Measurements from ENCODE around the gene IFITM10. TPM values are rescaled to one million over a fixed set of nuclear protein-coding genes. Genes with fewer than 3 reads are reported as not detected.
A peak's percentile ranks its signal among the peaks of the same experiment; 100 is the strongest.

Gene IFITM10
- total RNA-seq, 1 experiment from 2014 or later: 0.59 TPM

DNA sequence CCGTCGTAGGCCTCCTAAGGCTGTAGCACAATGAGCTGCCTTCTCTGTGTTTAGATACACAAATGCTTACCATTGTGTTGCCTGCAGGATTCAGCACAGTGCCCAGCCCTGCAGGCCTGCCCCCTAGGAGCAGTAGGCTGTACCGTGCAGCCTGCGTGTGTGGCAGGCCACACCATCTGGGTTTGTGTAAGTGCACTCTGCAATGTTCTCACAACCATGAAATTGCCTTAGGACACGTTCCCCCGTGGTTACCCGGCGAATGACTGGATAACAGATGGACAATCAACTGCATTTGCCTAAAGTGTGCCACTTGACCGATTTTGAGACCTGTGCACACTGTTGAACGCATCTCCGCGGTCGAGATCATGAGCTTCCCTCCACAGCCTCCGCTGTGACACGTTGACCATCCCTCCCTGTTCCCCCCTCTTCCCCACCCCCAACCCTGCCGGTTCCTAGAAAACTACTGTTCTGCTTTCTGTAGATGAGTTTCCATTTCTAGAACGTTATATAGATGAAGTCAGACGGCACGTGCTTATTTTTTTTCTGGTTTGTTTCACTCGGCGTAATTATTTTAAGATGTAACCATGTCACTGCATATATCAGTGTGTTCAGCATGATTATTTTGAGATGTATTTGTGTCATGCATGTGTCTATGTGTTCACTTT, 35.5 kb upstream of the IFITM10 start:
- no peak for DNase-seq
- TF ChIP-seq, protein P1, sequence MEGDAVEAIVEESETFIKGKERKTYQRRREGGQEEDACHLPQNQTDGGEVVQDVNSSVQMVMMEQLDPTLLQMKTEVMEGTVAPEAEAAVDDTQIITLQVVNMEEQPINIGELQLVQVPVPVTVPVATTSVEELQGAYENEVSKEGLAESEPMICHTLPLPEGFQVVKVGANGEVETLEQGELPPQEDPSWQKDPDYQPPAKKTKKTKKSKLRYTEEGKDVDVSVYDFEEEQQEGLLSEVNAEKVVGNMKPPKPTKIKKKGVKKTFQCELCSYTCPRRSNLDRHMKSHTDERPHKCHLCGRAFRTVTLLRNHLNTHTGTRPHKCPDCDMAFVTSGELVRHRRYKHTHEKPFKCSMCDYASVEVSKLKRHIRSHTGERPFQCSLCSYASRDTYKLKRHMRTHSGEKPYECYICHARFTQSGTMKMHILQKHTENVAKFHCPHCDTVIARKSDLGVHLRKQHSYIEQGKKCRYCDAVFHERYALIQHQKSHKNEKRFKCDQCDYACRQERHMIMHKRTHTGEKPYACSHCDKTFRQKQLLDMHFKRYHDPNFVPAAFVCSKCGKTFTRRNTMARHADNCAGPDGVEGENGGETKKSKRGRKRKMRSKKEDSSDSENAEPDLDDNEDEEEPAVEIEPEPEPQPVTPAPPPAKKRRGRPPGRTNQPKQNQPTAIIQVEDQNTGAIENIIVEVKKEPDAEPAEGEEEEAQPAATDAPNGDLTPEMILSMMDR (conservative IDR thresholded peaks at IDR 0.05): peak; percentile 29; the same call in 2 of the 3 replicates
- Histone ChIP-seq H2AFZ (ENCODE audit: low read length) (no peak overlapping the region), H3K4ac (ENCODE audit: low read depth, low read length) (no peak overlapping the region), H2BK12ac (ENCODE audit: insufficient read length, low read depth, low read length) (no peak overlapping the region), H2AK5ac (ENCODE audit: insufficient read length, low read length) (no peak overlapping the region), H2BK120ac (ENCODE audit: low read depth, low read length, poor library complexity, severe bottlenecking) (no peak overlapping the region), H2BK20ac (ENCODE audit: low read depth, low read length, poor library complexity, severe bottlenecking) (no peak overlapping the region), H3K79me2 (ENCODE audit: insufficient read depth, low read length) (no peaks in the 10 kb centered on the region), H4K91ac (ENCODE audit: insufficient read length, low read depth, low read length) (no peak overlapping the region), H2BK5ac (ENCODE audit: insufficient read length, low read length) (no peak overlapping the region), H3K27ac (ENCODE audit: insufficient read length, low read depth, low read length) (no peak overlapping the region), H2BK15ac (ENCODE audit: low read depth, low read length) (no peak overlapping the region), H3K18ac (ENCODE audit: insufficient read length, low read depth, low read length) (no peak overlapping the region), H3K14ac (ENCODE audit: insufficient read depth, low read length) (no peak overlapping the region; the same call in 1 of the 2 replicates), H3K79me1 (ENCODE audit: insufficient read depth, low read depth, low read length, poor library complexity, severe bottlenecking) (no peaks in the 10 kb centered on the region), H3K23ac (ENCODE audit: insufficient read length, low read depth, low read length) (no peak overlapping the region), H3K23me2 (ENCODE audit: insufficient read length, low read depth, low read length, poor library complexity, severe bottlenecking) (no peaks in the 10 kb centered on the region), H3K56ac (ENCODE audit: insufficient read length, low read depth, low read length) (no peak overlapping the region), H4K20me1 (ENCODE audit: control insufficient read depth, insufficient read depth, insufficient read length) (no peaks in the 10 kb centered on the region), H4K8ac (replicated peaks; ENCODE audit: insufficient read length, low read depth, low read length) (no peak overlapping the region), H4K5ac (ENCODE audit: insufficient read length, low read depth, low read length) (no peak overlapping the region), H3K9ac (ENCODE audit: extremely low read depth, insufficient read length, low read length) (no peak overlapping the region), H3K4me2 (ENCODE audit: insufficient read depth, insufficient read length, low read length) (no peak overlapping the region), H3K9me3 (ENCODE audit: control insufficient read depth, low read depth, low read length) (no peaks in the 10 kb centered on the region), H3K4me1 (ENCODE audit: insufficient read depth, low read length) (no peaks in the 10 kb centered on the region), H3K27me3 (ENCODE audit: insufficient read depth, low read length) (no peaks in the 10 kb centered on the region), H3T11ph (ENCODE audit: low read length) (no peak overlapping the region)
- no CpG with 5 or more reads among the region's 21 CpGs for WGBS (ENCODE audit: extremely low coverage, insufficient read length, low lambda C conversion rate)
- Mint-ChIP-seq H3K36me3 (ENCODE audit: insufficient read depth in 1 of 3, low read depth in 3 of 3) (peaks cover 0 to 4% (median 0%) of the 10 kb centered on the region in 3 experiments; a peak in 2 of 7 replicates), H3K27ac (no peak overlapping the region), H3K27me3 (ENCODE audit: low read depth) (peaks cover 43% of the 10 kb centered on the region), H3K4me1 (peaks cover 20 to 26% of the 10 kb centered on the region in 2 experiments), H3K4me3 (no peak overlapping the region), H3K9me3 (peaks cover 0 to 11% of the 10 kb centered on the region in 2 experiments; a peak in 3 of 5 replicates)

Measured in H9 (cell line).